HG02610 (cell line): Measurements from ENCODE around the gene FAM47C.
"Not testable (repeated sequence)": the region's sequence is repeated elsewhere in the genome, so short reads cannot be mapped to it uniquely, and the experiment has no call there.

Source experiments
- ATAC-seq: cut with Tn5 transposase; IDR thresholded peaks from one replicate; pipeline ENCODE4 v1.9.1; 2021; ENCODE audit warnings: mild to moderate bottlenecking, moderate library complexity; ENCODE audit not compliant: unreplicated experiment

Gene FAM47C

GRCh38 chrX:37008182-37008581 is at the start of gene FAM47C:
TSS of gene FAM47C (plus strand) at chrX:37008366. CDS start at chrX:37008411, 45 bp downstream.
- ATAC-seq = not testable (repeated sequence)

GRCh38 chrX:36961590-36961989 is 46.6 kb upstream of the FAM47C start:
- ATAC-seq = no peak

- ATAC-seq = no peak
Observed at GRCh38 chrX:36963069-36963808, 44.9 kb upstream of the FAM47C start.

GRCh38 chrX:36963852-36964251 is 44.3 kb upstream of the FAM47C start:
- no peak for ATAC-seq

- no peak for ATAC-seq
Observed at GRCh38 chrX:36973575-36973974, 34.6 kb upstream of the FAM47C start.

GRCh38 chrX:36974911-36975310 is 33.3 kb upstream of the FAM47C start:
- ATAC-seq = no peak

- no peak for ATAC-seq
Observed at GRCh38 chrX:36978886-36979285, 29.3 kb upstream of the FAM47C start.

GRCh38 chrX:36983831-36984230 is 24.3 kb upstream of the FAM47C start:
- no peak for ATAC-seq

GRCh38 chrX:36985416-36986209 is 22.6 kb upstream of the FAM47C start:
- ATAC-seq = not testable (repeated sequence)

GRCh38 chrX:36986231-36986630 is 21.9 kb upstream of the FAM47C start:
- ATAC-seq = no peak

GRCh38 chrX:36987212-36987611 is 21.0 kb upstream of the FAM47C start:
- not testable (repeated sequence) for ATAC-seq

GRCh38 chrX:37000140-37000539 is 8.0 kb upstream of the FAM47C start:
- ATAC-seq = no peak

GRCh38 chrX:37010496-37010895 is 2.3 kb downstream of the FAM47C start:
- ATAC-seq = no peak

GRCh38 chrX:37034260-37034659 is 26.1 kb downstream of the FAM47C start:
- ATAC-seq = not testable (repeated sequence)

- ATAC-seq = not testable (repeated sequence)
Observed at GRCh38 chrX:37036674-37037220, 28.6 kb downstream of the FAM47C start.

- not testable (repeated sequence) for ATAC-seq
Observed at GRCh38 chrX:37038814-37039213, 30.6 kb downstream of the FAM47C start.

- ATAC-seq = not testable (repeated sequence)
Observed at GRCh38 chrX:37042956-37043885, 35.1 kb downstream of the FAM47C start.

GRCh38 chrX:37047776-37048175 is 39.6 kb downstream of the FAM47C start:
- ATAC-seq = no peak

- not testable (repeated sequence) for ATAC-seq
Observed at GRCh38 chrX:37057572-37057971, 49.4 kb downstream of the FAM47C start.

GRCh38 chrX:37060999-37061398 is 52.8 kb downstream of the FAM47C start:
- ATAC-seq = no peak
